ENCODE measurements around the gene GNGT2.

DNA sequence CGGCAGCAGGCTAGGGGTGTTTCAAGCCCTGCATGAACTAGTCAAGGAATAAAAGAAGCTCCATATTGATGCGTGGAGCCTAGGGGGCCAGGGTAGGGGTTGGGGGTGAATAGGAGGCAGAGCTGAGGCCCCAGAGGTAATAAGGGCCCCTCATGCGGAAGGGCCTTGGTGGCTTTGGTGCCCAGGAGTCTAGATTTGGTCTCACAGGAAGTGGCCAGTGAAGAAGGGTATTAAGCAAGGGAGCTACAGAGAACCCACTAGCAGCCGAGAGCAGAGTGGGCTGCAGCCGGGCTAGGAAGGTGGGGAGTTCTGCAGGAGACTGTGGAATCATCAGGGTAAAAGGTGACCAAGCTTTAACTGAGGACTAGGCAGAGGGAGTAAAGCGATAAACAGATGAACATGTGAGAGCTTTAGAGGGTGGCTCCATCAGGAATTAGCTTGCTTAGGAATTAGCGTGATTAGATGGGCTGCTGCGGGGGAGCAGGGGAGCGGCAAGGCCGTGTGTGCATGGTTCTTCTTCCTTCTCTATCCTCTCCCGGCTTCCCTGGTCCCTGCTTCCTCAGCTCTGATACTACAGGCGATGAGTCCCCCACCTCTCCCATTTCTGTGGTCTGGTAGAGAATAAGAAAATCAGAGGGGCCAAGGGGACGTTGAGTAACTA is 9.8 kb downstream of the GNGT2 start:
- TF ChIP-seq SIN3A (IDR thresholded peaks at IDR 0.05; ENCODE audit: borderline replicate concordance, insufficient read depth, low read depth, low read length) (no peak), CTCF (IDR thresholded peaks at IDR 0.05) (no peak), POLR2AphosphoS5 (IDR thresholded peaks at IDR 0.05; ENCODE audit: low read depth, low read length) (no peak), TCF7L2 (IDR thresholded peaks at IDR 0.05; ENCODE audit: low read depth, low read length) (no peak)
- TF ChIP-seq, protein P1, sequence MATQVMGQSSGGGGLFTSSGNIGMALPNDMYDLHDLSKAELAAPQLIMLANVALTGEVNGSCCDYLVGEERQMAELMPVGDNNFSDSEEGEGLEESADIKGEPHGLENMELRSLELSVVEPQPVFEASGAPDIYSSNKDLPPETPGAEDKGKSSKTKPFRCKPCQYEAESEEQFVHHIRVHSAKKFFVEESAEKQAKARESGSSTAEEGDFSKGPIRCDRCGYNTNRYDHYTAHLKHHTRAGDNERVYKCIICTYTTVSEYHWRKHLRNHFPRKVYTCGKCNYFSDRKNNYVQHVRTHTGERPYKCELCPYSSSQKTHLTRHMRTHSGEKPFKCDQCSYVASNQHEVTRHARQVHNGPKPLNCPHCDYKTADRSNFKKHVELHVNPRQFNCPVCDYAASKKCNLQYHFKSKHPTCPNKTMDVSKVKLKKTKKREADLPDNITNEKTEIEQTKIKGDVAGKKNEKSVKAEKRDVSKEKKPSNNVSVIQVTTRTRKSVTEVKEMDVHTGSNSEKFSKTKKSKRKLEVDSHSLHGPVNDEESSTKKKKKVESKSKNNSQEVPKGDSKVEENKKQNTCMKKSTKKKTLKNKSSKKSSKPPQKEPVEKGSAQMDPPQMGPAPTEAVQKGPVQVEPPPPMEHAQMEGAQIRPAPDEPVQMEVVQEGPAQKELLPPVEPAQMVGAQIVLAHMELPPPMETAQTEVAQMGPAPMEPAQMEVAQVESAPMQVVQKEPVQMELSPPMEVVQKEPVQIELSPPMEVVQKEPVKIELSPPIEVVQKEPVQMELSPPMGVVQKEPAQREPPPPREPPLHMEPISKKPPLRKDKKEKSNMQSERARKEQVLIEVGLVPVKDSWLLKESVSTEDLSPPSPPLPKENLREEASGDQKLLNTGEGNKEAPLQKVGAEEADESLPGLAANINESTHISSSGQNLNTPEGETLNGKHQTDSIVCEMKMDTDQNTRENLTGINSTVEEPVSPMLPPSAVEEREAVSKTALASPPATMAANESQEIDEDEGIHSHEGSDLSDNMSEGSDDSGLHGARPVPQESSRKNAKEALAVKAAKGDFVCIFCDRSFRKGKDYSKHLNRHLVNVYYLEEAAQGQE (IDR thresholded peaks at IDR 0.05; ENCODE audit: insufficient read depth in 1 of 2, low read depth in 2 of 2, low read length in 1 of 2): no peak
